Pulmonary artery endothelial cell (primary cell): Measurements from ENCODE around the gene PSMA3. TPM values are rescaled to one million over a fixed set of nuclear protein-coding genes. Genes with fewer than 3 reads are reported as not detected.
"Not testable (repeated sequence)": the region's sequence is repeated elsewhere in the genome, so short reads cannot be mapped to it uniquely, and the experiment has no call there.

Experiments
- DNase-seq: peaks from one replicate; pipeline ENCODE4 v3.0.0-alpha.2; 2011; ENCODE audit warnings: low read depth, low spot score
- total RNA-seq: library from RNA; depleted of rRNA; stranded (reverse); fragments of >200 nt; gene quantifications from 2 replicates; pipeline ENCODE4 v1.2.3, GENCODE V29; 2014

Gene PSMA3
- total RNA-seq = 166 and 208 TPM in 2 replicates

- DNase-seq = peak; percentile 92
Observed at GRCh38 chr14:58244556-58245387, at the start of gene PSMA3. Gene PSMA3, plus strand, starts transcription at chr14:58244843. Its CDS starts 78 bp downstream, at chr14:58244921.

DNA sequence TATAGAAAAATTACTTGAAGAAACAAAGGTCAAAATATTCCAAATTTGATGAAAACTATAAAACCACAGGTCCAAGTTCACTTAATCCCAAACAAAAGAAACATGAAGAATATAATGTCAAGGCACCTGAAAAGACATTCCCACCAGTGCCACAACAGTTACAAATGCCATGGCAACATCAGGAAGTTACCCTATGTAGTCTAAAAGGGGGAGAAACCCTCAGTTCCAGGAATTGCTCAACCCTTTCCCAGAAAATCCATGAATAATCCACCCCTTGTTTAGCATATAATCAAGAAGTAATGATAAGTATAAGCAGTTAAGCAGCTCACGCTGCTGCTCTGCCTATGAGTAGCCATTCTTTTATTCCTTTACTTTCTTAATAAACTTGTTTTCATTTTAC lies 48.4 kb upstream of the PSMA3 start:
- no peak for DNase-seq

DNA sequence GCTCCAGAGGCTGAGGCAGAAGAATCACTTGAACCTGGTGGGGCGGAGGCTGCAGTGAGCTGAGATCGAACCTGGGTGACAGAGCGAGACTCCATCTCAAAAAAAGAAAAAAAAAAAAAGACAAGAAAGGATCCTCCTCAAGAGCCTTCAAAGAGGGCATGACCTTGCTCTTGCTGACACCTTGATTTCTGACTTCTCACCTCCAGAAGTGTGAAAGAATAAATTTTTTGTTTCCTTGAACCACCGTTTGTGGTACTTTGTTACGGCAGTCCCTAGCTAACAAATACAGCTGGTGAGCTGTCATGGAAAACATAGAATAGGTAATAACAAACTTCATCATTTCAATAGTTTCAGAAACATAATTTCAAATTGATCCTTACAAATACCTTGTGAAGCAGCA lies 46.6 kb upstream of the PSMA3 start:
- DNase-seq = no peak

- DNase-seq = peak; percentile 17
Observed at GRCh38 chr14:58199726-58200479, 44.7 kb upstream of the PSMA3 start, which contains the start of gene ACTR10. Gene ACTR10, plus strand, starts transcription at chr14:58200149. Its CDS starts 69 bp downstream, at chr14:58200218.

DNA sequence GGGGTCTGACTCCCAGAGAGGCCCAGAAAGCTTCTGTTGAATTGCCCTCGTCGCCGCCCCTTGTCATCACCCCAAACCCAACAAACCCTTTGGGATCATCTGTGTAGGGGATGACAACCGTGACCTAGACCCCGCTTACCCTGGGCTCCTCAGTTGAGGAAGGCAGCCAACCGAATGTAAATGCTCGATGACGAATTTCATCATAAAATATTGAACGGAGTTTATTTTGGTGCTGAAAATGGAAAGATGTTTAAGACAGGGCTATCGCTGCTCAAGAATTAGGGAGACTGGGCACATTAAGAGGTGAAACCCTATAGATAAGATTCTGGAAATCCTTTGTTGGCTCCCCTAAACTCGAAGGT lies 44.2 kb upstream of the PSMA3 start:
- DNase-seq = no peak

DNA sequence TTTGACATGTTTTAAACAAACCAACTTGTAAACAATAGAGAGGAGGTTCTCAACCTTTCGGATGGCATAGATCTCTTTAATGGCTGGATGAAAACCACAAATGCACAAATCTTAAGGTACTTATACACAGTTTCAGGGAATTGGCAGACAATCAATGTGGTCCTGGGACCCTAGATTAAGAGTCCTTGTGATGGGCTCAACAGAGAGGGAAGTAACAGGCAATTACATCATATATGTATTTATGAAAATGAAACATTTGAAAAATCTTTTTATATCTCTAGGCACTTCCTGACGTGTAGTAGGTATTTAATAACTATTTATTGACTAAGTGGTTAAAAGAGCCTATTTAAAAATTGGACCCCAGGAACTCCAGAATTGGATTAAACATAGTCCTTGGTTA lies 43.8 kb upstream of the PSMA3 start:
- no peak for DNase-seq

- no peak for DNase-seq
Observed at GRCh38 chr14:58213176-58213575, 31.5 kb upstream of the PSMA3 start.

DNA sequence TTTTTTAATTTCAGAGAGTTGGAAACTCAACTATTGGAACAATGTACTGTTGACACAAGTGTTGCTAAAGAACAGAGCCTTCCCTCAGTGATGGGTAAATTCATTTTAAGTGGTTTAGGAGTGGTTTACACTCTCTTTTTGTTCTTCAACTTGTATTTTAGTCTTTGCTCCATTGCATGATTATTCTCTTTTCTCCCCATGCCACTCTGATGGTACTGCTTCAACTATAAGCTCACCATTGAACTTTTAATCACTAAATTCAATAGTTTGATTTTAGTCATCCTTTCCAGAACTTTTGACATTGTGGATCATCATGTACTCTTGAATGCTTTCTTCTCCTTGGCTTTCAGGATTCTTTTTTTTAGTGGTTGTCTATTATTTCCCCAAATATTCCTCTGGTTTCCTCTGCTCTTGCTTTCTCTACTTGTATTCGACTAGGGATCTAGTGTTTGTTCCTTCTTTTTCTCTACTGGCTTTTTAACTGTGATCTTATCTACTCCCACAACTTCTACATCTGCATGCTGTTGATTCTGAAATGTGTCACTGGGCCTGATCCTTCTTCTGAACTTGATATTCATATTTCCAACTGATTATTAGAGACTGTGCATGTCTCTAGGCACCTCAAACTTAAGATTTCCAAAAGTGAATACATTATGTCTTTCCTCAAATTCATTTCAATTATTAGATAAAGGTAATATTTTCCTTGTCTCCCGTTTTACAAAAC lies 29.3 kb upstream of the PSMA3 start:
- no peak for DNase-seq

- no peak for DNase-seq
Observed at GRCh38 chr14:58216544-58216943, 28.1 kb upstream of the PSMA3 start.

DNA sequence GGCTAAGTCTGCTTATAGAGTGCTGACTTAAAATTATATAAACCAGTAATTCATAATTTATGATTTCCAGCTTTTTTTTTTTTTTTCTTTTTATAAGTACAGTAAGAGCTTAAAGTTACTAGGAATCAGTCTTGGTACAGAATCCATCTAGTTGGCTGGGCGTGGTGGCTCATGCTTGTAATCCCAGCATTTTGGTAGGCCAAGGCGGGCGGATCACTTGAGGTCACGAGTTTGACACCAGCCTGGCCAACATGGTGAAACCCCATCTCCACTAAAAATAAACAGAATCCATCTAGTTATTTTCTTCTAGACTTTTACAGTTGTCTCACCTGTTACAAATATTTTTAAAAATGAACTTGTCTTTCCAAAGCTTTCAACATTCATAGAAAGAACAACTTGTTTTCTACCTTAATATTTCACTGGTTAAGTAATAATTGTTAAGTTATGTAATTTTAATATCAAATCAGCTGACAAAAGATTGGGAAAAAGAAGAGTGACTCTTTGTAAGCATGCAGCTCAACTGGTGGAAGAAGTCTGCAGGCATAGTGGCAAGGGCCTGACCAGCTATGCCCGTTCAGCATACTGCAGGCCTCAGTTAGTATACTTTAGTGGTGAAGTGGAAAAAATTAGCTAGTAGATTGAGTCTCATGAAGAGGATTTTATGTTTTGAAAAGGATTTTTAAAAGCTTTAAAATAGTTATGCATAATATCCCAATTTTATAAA lies 17.4 kb upstream of the PSMA3 start:
- no peak for DNase-seq

DNA sequence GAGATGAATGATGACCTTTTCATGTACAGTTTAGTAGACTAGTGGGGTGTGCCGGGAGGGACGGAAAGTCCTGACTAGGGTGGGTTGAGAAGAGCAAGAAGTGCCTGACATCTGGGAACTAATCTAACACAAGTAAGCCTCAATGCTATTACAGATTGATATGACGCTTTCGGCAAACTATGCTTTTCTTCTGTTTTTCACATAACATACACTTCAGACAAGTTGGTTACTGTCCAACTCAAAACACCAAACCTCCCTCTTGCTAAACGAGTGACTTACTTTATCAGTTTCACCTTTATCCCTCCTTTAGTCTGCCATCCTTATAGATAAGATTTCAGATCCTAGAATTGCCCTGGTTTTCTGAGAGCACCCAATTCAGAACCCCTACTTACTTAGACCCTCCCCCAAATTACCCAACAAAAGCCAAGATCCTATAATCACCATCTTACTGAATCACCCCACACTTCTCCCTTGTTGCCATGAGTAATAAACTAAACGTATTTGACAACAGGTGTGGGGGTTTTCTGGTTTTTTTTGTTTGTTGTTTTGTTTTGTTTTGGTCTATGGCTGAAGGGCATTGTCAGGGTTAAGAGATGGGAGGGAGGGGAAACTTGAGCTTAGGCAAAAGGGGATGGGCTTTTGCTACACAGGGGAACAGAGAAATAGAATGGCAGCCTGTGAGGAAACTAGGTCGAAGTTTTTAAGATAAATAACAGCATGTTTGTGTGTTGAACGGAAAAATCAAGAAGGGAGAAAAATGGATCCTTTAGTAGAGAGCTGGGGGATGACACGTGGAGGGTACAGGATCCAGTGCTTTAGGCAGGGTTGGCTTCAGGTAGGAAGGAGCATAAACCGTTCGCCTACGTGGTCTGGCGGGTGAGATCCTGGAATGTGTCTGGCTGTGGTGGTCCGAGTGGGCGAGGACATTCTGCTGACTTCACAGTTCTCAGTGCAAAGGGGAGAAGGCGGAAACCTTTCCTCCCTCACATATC lies 6.1 kb upstream of the PSMA3 start:
- DNase-seq = no peak

DNA sequence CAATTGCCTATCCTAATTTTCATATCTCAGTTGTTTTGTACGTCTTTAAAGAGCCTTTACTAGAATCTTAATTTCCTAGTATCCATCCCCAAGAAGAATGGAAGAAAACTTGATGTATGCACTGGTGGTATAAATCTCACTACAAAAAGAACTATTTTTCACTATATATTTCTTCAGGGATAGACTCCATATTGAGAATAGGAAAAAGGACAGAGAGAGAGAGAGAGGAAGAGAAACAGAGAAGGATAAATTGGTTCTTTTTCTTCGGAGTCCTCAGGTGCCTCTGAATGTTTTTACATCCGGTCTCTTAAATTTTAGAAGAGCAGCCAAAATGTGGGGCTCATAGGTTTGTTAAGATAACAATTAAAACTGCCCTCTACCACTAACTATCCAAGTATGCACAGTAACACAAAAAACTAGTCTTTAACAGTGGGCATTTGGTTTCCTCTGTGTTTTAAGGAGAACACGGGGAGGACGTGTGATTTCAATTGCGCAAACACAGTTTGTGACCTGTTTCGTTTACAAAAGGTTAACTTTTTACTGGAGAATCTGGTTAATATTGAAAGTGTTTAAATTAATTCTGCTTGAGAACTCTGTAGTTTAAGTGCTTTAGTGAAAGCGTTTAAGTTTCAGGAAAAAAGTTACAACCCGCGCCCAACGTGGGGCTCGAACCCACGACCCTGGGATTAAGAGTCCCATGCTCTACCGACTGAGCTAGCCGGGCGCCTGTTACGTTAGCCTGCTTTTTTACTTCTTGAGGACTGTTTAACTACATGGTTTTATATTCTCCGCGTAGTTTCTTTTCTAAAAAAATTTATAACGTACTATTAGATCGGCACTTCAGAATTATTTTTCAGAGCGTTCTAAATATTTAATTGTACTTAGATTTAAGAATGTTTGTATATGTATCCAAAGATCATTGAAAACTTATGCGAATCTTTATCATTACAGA lies 5.1 kb upstream of the PSMA3 start:
- peak; percentile 13 for DNase-seq

- no peak for DNase-seq
Observed at GRCh38 chr14:58243790-58244555, 670 bp upstream of the PSMA3 start.

GRCh38 chr14:58245562-58245961 lies 919 bp downstream of the PSMA3 start:
- no peak for DNase-seq

- no peak for DNase-seq
Observed at GRCh38 chr14:58249611-58250010, 5.0 kb downstream of the PSMA3 start.

GRCh38 chr14:58258156-58258555 lies 13.5 kb downstream of the PSMA3 start:
- DNase-seq = no peak

DNA sequence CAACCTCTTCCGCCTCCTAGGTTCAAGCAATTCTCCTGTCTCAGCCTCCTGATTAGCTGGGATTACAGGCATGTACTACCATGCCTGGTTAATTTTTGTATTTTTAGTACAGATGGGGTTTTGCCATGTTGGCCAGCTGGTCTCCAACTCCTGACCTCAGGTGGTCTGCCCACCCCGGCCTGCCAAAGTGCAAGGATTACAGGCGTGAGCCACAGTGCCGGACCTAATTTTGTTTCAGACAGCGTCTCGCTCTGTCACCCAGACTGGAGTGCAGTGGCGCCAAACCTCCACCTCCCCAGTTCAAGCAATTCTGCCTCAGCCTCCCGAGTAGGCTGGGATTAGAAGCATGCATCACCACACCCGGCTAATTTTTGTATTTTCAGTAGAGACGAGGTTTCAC lies 17.4 kb downstream of the PSMA3 start:
- not testable (repeated sequence) for DNase-seq

- DNase-seq = no peak
Observed at GRCh38 chr14:58265401-58265800, 20.8 kb downstream of the PSMA3 start.
